GM23338 (cell line): ENCODE measurements around the gene PARVB.

Source experiments
- CREB1 ChIP-seq: fragments of 250-450 bp; sonication (Bioruptor Pico); IDR thresholded peaks from 2 replicates; pipeline ENCODE4 v1.5.0; 2020; ENCODE audit warnings: low read depth, mild to moderate bottlenecking, moderate library complexity
- EZH2 ChIP-seq: fragments of 200-600 bp; sonication (generic); IDR thresholded peaks from one replicate; pipeline ENCODE4 v1.8.0; 2017; ENCODE audit warnings: antibody characterized with exemption, mild to moderate bottlenecking, low read depth; ENCODE audit not compliant: unreplicated experiment
- JUNB ChIP-seq: IDR thresholded peaks from one replicate; pipeline ENCODE4 v1.6.1; 2016; ENCODE audit warnings: antibody characterized with exemption; ENCODE audit not compliant: unreplicated experiment
- POLR2AphosphoS5 ChIP-seq: IDR thresholded peaks from 2 replicates; pipeline ENCODE4 v1.6.1; 2016; ENCODE audit warnings: antibody characterized with exemption, low read depth
- TF ChIP-seq, protein P1 (sequence below), 2 experiments: fragments of 200-600 bp in 1 of 2; sonication (generic) in 1 of 2; conservative IDR thresholded peaks; 2 replicates each; pipeline versions ENCODE4 v1.5.1 to v1.6.1; 2016 to 2017; ENCODE audit warnings: antibody characterized with exemption in 2 of 2, low read depth in 2 of 2, mild to moderate bottlenecking in 2 of 2, moderate library complexity in 1 of 2
- TF ChIP-seq, protein P2 (sequence below): IDR thresholded peaks from one replicate; pipeline ENCODE4 v1.6.1; 2018; ENCODE audit warnings: antibody characterized with exemption; ENCODE audit not compliant: unreplicated experiment

DNA sequence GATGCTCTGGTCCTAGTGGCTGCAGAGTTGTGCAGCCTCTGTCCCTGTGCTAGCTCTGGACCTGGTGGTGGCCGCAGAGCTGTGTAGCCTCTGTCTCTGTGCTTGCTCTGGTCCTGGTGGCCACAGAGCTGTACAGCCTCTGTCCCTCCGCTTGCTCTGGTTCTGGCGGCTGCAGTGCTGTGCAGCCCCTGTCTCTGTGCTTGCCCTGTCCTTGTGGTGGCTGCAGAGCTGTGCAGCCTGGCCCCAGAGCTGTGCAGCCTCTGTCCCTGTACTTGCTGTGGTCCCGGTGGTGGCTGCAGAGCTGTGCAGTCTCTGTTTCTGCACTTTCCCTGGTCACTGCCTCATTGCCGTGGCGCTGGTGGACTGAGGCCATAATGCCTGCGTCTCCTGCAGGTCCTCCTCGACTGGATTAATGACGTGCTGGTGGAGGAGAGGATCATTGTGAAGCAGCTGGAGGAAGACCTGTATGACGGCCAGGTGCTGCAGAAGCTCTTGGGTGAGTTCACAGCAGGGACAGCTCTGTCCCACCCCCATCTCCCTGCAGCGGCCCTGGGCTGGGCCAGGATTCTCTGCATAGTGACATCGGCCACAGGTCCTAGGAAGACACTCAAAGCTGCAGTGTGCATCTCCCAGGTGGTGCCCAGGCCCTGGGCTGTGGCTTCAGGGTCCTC, 94.7 kb downstream of the PARVB start:
- TF ChIP-seq, protein P1, sequence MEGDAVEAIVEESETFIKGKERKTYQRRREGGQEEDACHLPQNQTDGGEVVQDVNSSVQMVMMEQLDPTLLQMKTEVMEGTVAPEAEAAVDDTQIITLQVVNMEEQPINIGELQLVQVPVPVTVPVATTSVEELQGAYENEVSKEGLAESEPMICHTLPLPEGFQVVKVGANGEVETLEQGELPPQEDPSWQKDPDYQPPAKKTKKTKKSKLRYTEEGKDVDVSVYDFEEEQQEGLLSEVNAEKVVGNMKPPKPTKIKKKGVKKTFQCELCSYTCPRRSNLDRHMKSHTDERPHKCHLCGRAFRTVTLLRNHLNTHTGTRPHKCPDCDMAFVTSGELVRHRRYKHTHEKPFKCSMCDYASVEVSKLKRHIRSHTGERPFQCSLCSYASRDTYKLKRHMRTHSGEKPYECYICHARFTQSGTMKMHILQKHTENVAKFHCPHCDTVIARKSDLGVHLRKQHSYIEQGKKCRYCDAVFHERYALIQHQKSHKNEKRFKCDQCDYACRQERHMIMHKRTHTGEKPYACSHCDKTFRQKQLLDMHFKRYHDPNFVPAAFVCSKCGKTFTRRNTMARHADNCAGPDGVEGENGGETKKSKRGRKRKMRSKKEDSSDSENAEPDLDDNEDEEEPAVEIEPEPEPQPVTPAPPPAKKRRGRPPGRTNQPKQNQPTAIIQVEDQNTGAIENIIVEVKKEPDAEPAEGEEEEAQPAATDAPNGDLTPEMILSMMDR (conservative IDR thresholded peaks at IDR 0.05; ENCODE audit: low read depth in 2 of 2) = no peak
- TF ChIP-seq JUNB (no peak), EZH2 (no peak), CREB1 (CRISPR knock-in tag) (no peak), POLR2AphosphoS5 (no peak)
- TF ChIP-seq, protein P2, sequence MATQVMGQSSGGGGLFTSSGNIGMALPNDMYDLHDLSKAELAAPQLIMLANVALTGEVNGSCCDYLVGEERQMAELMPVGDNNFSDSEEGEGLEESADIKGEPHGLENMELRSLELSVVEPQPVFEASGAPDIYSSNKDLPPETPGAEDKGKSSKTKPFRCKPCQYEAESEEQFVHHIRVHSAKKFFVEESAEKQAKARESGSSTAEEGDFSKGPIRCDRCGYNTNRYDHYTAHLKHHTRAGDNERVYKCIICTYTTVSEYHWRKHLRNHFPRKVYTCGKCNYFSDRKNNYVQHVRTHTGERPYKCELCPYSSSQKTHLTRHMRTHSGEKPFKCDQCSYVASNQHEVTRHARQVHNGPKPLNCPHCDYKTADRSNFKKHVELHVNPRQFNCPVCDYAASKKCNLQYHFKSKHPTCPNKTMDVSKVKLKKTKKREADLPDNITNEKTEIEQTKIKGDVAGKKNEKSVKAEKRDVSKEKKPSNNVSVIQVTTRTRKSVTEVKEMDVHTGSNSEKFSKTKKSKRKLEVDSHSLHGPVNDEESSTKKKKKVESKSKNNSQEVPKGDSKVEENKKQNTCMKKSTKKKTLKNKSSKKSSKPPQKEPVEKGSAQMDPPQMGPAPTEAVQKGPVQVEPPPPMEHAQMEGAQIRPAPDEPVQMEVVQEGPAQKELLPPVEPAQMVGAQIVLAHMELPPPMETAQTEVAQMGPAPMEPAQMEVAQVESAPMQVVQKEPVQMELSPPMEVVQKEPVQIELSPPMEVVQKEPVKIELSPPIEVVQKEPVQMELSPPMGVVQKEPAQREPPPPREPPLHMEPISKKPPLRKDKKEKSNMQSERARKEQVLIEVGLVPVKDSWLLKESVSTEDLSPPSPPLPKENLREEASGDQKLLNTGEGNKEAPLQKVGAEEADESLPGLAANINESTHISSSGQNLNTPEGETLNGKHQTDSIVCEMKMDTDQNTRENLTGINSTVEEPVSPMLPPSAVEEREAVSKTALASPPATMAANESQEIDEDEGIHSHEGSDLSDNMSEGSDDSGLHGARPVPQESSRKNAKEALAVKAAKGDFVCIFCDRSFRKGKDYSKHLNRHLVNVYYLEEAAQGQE = no peak
